Neural cell (in vitro differentiated cells): ENCODE data around the gene BICRAL. TPM values are rescaled to one million over a fixed set of nuclear protein-coding genes. Genes with fewer than 3 reads are reported as not detected.

Experiments used
- H2AFZ ChIP-seq: fragments of 200-600, 300-800 bp; sonication (generic), shearing (Covaris generic); 2 replicates; pipeline ENCODE4 v1.6.0; 2014; ENCODE audit warnings: low read depth, mild to moderate bottlenecking, antibody characterized with exemption, low read length, moderate library complexity
- H3F3A ChIP-seq: fragments of 200-600 bp; shearing (Covaris generic); 2 replicates; pipeline ENCODE4 v1.6.1; 2016; ENCODE audit warnings: mild to moderate bottlenecking, moderate library complexity, mixed read lengths, antibody characterized with exemption, low read length; ENCODE audit not compliant: insufficient read depth, poor library complexity, severe bottlenecking
- H3K27ac ChIP-seq: fragments of 200-600, 300-800 bp; sonication (generic), shearing (Covaris generic); 2 replicates; pipeline ENCODE4 v1.5.1; 2014; ENCODE audit warnings: mild to moderate bottlenecking, low read length, moderate library complexity
- H3K27me3 ChIP-seq: fragments of 300-800, 200-600 bp; sonication (generic), shearing (Covaris generic); 2 replicates; pipeline ENCODE4 v1.6.0; 2014; ENCODE audit warnings: mild to moderate bottlenecking, low read depth, low read length, moderate library complexity; ENCODE audit not compliant: insufficient read depth
- H3K36me3 ChIP-seq: fragments of 300-800, 200-600 bp; sonication (generic), shearing (Covaris generic); 2 replicates; pipeline ENCODE4 v1.5.1; 2014; ENCODE audit warnings: mild to moderate bottlenecking, antibody characterized with exemption, low read length, moderate library complexity; ENCODE audit not compliant: insufficient read depth
- H3K4me2 ChIP-seq: fragments of 300-800, 200-600 bp; sonication (generic), shearing (Covaris generic); 2 replicates; pipeline ENCODE4 v1.6.0; 2014; ENCODE audit warnings: mild to moderate bottlenecking, low read length
- H3K4me3 ChIP-seq: fragments of 300-800, 200-600 bp; sonication (generic), shearing (Covaris generic); 2 replicates; pipeline ENCODE4 v1.5.1; 2014; ENCODE audit warnings: mild to moderate bottlenecking, low read length, moderate library complexity
- H3K79me2 ChIP-seq: fragments of 200-600 bp; shearing (Covaris generic); replicated peaks from 2 replicates; pipeline ENCODE4 v1.6.0; 2014; ENCODE audit warnings: mild to moderate bottlenecking, low read length, moderate library complexity; ENCODE audit not compliant: insufficient read depth
- H3K9ac ChIP-seq: fragments of 300-800, 200-600 bp; sonication (generic), shearing (Covaris generic); 2 replicates; pipeline ENCODE4 v1.6.1; 2016; ENCODE audit warnings: mild to moderate bottlenecking, low read length, mixed read lengths
- H3K9me2 ChIP-seq: fragments of 200-600 bp; shearing (Covaris generic); 2 replicates; pipeline ENCODE4 v1.6.1; 2016; ENCODE audit warnings: mild to moderate bottlenecking, low read length, mixed read lengths; ENCODE audit not compliant: insufficient read depth
- H3K9me3 ChIP-seq: fragments of 200-600, 300-800 bp; sonication (generic), shearing (Covaris generic); 2 replicates; pipeline ENCODE4 v1.6.1; 2016; ENCODE audit warnings: mild to moderate bottlenecking, mixed run types, low read length, moderate library complexity, mixed read lengths
- H4K20me1 ChIP-seq: fragments of 200-600 bp; shearing (Covaris generic); 2 replicates; pipeline ENCODE4 v1.6.1; 2016; ENCODE audit warnings: mild to moderate bottlenecking, mixed run types; ENCODE audit not compliant: insufficient read depth
- EP300 ChIP-seq: fragments of 450-650 bp; conservative IDR thresholded peaks from 2 replicates; pipeline ENCODE4 v1.6.1; 2014; ENCODE audit warnings: antibody characterized with exemption, mild to moderate bottlenecking, moderate library complexity; ENCODE audit not compliant: poor library complexity, severe bottlenecking
- EZH2 ChIP-seq: fragments of 200-600, 300-800 bp; shearing (Covaris generic), sonication (generic); IDR thresholded peaks from 2 replicates; pipeline ENCODE4 v1.6.1; 2014; ENCODE audit warnings: antibody characterized with exemption, low read length, borderline replicate concordance, mild to moderate bottlenecking; ENCODE audit not compliant: insufficient read depth, poor library complexity, severe bottlenecking
- MXI1 ChIP-seq: fragments of 450-650 bp; conservative IDR thresholded peaks from 2 replicates; pipeline ENCODE4 v1.6.1; 2014; ENCODE audit warnings: antibody characterized with exemption, mild to moderate bottlenecking; ENCODE audit not compliant: poor library complexity, severe bottlenecking
- POLR2AphosphoS5 ChIP-seq: IDR thresholded peaks from 2 replicates; pipeline ENCODE4 v1.6.1; 2012
- RAD21 ChIP-seq: fragments of 450-650 bp; conservative IDR thresholded peaks from 2 replicates; pipeline ENCODE4 v1.6.1; 2014; ENCODE audit warnings: antibody characterized with exemption, mild to moderate bottlenecking, moderate library complexity
- REST ChIP-seq: IDR thresholded peaks from 2 replicates; pipeline ENCODE4 v1.6.1; 2012; ENCODE audit warnings: borderline replicate concordance
- SMC3 ChIP-seq: fragments of 450-650 bp; conservative IDR thresholded peaks from 2 replicates; pipeline ENCODE4 v1.6.1; 2014; ENCODE audit warnings: antibody characterized with exemption, mild to moderate bottlenecking, moderate library complexity; ENCODE audit not compliant: poor library complexity
- TAF1 ChIP-seq: IDR thresholded peaks from 2 replicates; pipeline ENCODE4 v1.6.1; 2012; ENCODE audit warnings: low read depth
- polyA plus RNA-seq: library from polyadenylated mRNA; depleted of rRNA; stranded (reverse); fragments of >200 nt; gene quantifications from 2 replicates; pipeline ENCODE4 v1.2.3, GENCODE V29; 2014

Gene BICRAL
- polyA plus RNA-seq, 1 donor from 2014 or later, result 6.7 TPM

- Histone ChIP-seq H3K27ac (no peak overlapping the region), H3K4me2 (no peak overlapping the region)
- no peak for TF ChIP-seq RAD21
- no peak for TF ChIP-seq REST
- TF ChIP-seq EP300, result no peak
- TF ChIP-seq SMC3, result no peak
- TF ChIP-seq EZH2, result no peak
- TF ChIP-seq POLR2AphosphoS5, result no peak
- no peak for TF ChIP-seq MXI1
- TF ChIP-seq TAF1, result no peak
Measured at GRCh38 chr6:42742116-42742894, 39.5 kb upstream of the BICRAL start.

GRCh38 chr6:42744351-42744893 is 37.4 kb upstream of the BICRAL start:
- peak overlapping the region; percentile 98 for H3K4me2 ChIP-seq
- no peaks in the 10 kb centered on the region for H4K20me1 ChIP-seq
- peak overlapping the region; percentile 98 for H3K4me3 ChIP-seq
- H3K36me3 ChIP-seq, result no peaks in the 10 kb centered on the region
- H3K79me2 ChIP-seq, result peaks cover 23% of the 10 kb centered on the region
- TF ChIP-seq REST (no peak), RAD21 (no peak), MXI1 (no peak), TAF1 (no peak), SMC3 (no peak), EP300 (no peak)
- H3K9ac ChIP-seq, result peak overlapping the region; percentile 98
- no peaks in the 10 kb centered on the region for H3K9me3 ChIP-seq
- H3K9me2 ChIP-seq, result no peaks in the 10 kb centered on the region
- peak overlapping the region; percentile 97 for H3K27ac ChIP-seq
- H2AFZ ChIP-seq, result no peak overlapping the region
- no peaks in the 10 kb centered on the region for H3K27me3 ChIP-seq
- peaks cover 18% of the 10 kb centered on the region for H3F3A ChIP-seq

More at GRCh38 chr6:42742116-42742894, 39.5 kb upstream of the BICRAL start:
- H4K20me1 ChIP-seq, result no peaks in the 10 kb centered on the region
- H2AFZ ChIP-seq, result no peak overlapping the region
- no peak overlapping the region for H3K4me3 ChIP-seq
- no peak overlapping the region for H3K9ac ChIP-seq
- no peaks in the 10 kb centered on the region for H3K27me3 ChIP-seq
- no peaks in the 10 kb centered on the region for H3K36me3 ChIP-seq
- H3K9me2 ChIP-seq, result no peaks in the 10 kb centered on the region
- peaks cover 19% of the 10 kb centered on the region for H3K79me2 ChIP-seq
- H3K9me3 ChIP-seq, result no peaks in the 10 kb centered on the region
- peaks cover 8% of the 10 kb centered on the region for H3F3A ChIP-seq
